ENCODE results near the gene CSF3. TPM values are rescaled to one million over a fixed set of nuclear protein-coding genes. Genes with fewer than 3 reads are reported as not detected.

Gene CSF3
- total and polyA plus RNA-seq, 2 of the 13 experiments (the other 11 are each of a cell fraction or from before 2014, with no cell fraction given) = 0.09 TPM; not detected in 1

GRCh38 chr17:40063187-40063771 is 48.0 kb downstream of the CSF3 start (continued):
- no peak for TF ChIP-seq ZNF414 (CRISPR knock-in tag; IDR thresholded peaks at IDR 0.05)
- TF ChIP-seq ZNF512B (CRISPR knock-in tag; IDR thresholded peaks at IDR 0.05; ENCODE audit: borderline replicate concordance) = no peak
- TF ChIP-seq SMAD3 (CRISPR knock-in tag; IDR thresholded peaks at IDR 0.05) = no peak
- 0 out of 2 replicates have a peak, but pooled peaks have one; percentile 26 for TF ChIP-seq TFE3 (CRISPR knock-in tag; IDR thresholded peaks at IDR 0.05)
- TF ChIP-seq WIZ (CRISPR knock-in tag; IDR thresholded peaks at IDR 0.05) = no peak
- no peak; the same call in 1 of the 2 replicates for TF ChIP-seq FOXA3 (CRISPR knock-in tag; IDR thresholded peaks at IDR 0.05)
- TF ChIP-seq ZNF761 (CRISPR knock-in tag; conservative IDR thresholded peaks at IDR 0.05) = no peak
- TF ChIP-seq RERE (CRISPR knock-in tag; IDR thresholded peaks at IDR 0.05; ENCODE audit: low read depth) = no peak
- peak; percentile 69; the same call in 1 of the 2 replicates for TF ChIP-seq HDAC1 (CRISPR knock-in tag; IDR thresholded peaks at IDR 0.05)
- TF ChIP-seq PRDM15 (CRISPR knock-in tag; IDR thresholded peaks at IDR 0.05) = no peak
- no peak for TF ChIP-seq ZNF510 (CRISPR knock-in tag; IDR thresholded peaks at IDR 0.05; ENCODE audit: low read depth)
- no peak for TF ChIP-seq EEA1 (CRISPR knock-in tag; IDR thresholded peaks at IDR 0.05; ENCODE audit: borderline replicate concordance)
- no peak for TF ChIP-seq PHF21A (CRISPR knock-in tag; IDR thresholded peaks at IDR 0.05)
- no peak for TF ChIP-seq NR3C1 (CRISPR knock-in tag; IDR thresholded peaks at IDR 0.05)
- no peak for TF ChIP-seq ZNF331 (CRISPR knock-in tag; IDR thresholded peaks at IDR 0.05)

Measured in HepG2 (cell line).